HL-60/S4 (cell line): ENCODE results near the gene TLK1.
"Not testable (repeated sequence)": the region's sequence is repeated elsewhere in the genome, so short reads cannot be mapped to it uniquely, and the experiment has no call there.

Source experiments
- in situ Hi-C: fragments of 300-500 bp; cut with MboI; formaldehyde crosslinking; loops from 2 replicates; pipeline ENCODE4 v1.14.3; 2022; ENCODE audit warnings: low sequenced_read_pairs

The TLK1 gene

GRCh38 chr2:171169839-171170238, 9.1 kb upstream of the TLK1 start:
- in situ Hi-C loops, result no loop called here

- in situ Hi-C loops, result no loop called here
Measured at GRCh38 chr2:171169333-171169732, 8.6 kb upstream of the TLK1 start.

DNA sequence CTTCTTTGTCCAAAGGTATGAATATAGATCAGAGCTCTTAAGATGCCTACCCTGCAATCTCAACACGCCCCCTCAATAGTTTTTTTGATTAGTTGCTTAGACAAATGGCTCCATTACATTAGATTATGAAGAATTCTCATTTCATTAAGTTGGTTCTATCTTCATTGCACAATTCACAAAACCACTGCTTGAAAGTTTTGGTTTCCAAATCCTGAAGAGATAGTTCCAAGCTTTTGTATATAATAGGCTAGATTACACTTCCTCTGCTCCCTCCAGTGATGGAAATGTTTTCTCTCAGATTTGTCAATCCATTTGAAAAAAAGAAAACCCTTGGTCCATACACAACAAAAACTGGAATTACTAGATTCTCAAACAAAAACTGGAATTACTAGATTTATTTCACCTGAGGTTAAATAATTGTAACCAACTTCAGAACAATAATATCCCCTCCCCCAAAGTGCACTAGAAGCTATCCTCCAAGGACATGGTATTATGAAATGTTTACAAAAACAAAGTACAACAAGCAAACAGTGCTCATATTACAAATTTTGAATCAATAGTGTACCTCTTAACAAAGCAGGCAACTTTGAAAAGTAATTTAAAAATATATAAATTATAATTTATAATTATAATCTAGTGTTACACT, 6.8 kb upstream of the TLK1 start:
- in situ Hi-C loops, result no loop called here

DNA sequence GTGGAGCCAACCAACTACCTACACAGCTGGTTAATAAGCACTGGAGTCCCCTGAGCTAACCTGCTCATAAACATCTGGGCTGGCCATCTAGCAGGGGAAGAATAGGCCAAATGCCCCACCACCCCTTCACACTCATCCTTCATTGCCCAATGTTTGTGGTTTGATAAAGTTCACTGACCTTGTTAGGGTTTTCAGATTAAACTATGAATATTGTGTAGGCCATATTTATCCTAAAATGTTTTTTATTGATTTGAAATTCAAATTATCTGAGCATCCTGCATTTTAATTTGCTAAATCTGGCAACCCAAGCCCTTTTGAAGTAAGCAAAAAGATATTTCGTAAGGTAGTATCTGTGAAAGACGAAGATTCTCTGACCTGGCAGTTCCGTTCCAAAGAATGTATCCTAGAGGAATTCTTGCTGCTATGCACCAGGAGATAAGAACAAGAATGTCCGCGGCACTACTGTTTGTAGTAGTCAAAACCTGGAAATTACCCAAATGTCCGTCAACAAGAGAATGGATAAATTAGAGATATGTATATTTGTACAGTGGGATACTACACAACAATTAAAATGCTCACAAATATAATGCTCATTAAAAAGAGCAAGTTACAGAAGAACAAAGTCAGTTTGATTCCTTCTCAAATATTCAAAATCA, 5.8 kb upstream of the TLK1 start:
- in situ Hi-C loops, result no loop called here

- in situ Hi-C loops, result no loop called here
Measured at GRCh38 chr2:171165967-171166327, 5.3 kb upstream of the TLK1 start.

DNA sequence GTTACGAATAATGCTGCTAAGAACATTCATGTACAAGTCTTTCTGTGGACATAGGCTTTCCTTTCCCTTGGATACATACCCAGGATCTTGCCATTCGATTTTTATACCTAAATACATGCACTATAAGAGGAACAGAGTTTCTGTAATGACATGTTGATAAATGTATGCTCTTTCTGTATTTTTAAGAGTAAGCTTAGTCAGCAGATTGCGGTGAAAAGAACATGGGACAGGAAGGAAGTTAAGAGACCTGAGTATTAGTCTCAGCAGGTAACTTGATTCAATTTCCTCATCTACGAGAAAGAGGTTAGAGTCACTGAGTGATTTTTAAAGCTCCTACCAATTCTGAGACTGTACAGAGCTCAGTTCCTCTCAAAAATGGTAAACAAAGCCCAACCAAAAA, 2.6 kb upstream of the TLK1 start:
- in situ Hi-C loops, result no loop called here

DNA sequence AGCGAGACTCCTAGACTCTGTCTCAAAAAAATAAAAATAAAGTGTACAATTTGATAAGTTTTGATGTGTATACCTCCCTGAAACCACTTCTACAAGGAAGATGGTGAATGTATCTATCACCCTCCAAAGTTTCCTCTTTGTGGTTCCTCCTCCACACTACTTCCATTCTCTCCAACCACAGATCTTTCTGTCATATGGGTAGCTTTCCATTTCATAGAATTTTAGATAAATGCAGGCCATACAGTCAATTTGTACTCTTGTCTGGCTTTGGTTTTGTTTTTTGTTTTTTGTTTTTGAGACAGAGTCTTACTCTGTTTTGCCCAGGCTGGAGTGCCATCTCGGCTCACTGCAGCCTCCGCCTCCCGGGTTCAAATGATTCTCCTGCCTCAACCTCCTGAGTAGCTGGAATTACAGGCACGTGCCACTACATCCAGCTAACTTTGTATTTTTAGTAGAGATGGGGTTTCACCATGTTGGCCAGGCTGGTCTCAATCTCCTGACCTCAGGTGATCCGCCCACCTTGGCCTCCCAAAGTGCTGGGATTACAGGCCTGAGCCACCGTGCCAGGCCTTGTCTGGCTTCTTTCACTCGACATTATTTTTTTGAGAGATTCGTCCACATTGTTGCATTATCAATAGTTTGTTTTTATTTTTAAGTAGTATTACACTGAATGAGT, 2.0 kb upstream of the TLK1 start:
- in situ Hi-C loops, result not testable (repeated sequence)

DNA sequence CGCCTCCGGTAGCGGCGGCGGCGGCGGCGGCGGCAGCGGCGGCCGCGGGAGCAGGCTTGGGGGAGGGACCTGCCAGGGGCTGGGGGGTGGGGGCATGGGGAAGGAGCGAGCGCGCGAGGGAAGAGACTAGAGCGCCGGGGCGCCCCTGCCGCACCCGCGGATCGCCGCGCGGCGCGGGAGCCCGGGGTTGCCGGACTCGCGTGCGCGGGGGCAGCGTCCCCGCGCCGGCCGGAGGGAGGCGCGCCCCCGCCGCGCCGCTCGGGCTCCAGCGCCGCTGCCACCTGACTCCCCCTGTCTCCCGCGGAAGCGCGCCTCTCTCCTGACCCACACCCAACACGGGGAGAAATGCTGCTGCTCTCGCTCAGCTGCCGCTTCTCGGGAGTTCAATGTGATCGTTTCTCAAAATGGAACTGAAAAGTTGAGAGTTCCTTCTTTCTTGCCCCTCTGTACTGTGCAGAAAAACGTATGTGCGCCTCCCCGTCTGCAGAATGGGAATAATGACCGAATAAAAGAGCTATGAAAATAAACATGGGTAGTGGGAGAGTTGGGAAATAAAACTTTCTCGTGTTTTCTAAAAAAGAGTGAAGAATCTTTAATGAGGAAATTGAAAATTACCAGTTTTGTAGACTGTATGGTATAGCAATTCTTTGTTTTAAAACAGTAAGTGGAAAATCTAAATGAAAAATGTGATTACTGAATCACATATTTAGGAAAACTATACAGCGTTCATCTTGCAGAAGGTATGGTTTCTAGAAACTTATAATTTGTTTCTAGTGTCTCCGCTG, 455 bp upstream of the TLK1 start:
- in situ Hi-C loops, result no loop called here

DNA sequence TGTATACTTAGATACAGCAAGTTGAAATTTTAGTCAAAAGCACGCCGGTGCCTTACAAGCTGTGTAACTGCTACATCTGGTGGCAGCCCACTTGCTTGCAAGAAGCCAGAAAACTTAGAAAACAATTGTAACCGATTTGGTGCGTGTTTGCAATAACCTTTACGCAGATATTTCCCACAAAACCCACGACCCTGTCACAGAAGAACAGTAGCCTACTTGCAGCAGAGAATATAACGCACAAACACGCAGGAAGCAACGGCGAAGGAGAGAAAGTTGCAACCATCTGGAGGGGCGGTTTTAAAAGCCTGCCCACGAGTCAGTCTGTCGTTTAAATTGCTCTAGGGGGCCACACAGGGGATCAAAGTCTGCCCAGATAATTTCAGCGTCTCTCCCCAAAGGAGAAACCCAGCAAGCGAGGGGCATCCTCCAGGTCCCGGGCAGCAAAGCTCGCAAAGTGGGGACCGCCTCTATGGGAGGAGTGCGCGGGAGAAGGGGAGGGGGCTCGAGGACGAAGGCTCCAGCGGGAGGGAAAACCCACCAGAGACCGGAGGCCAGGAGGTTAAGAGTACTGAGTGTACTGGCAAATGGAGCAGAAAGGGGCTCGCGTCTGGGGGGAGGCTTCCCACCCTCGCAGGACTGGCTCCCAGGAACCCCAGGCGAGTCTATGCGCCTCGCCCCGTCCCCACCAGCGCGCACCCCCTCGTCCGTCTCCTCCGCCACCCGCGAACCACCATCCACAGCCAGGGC, 1.1 kb downstream of the TLK1 start:
- in situ Hi-C loops, result no loop called here

- in situ Hi-C loops, result no loop called here
Measured at GRCh38 chr2:171158790-171159371, 1.8 kb downstream of the TLK1 start.

DNA sequence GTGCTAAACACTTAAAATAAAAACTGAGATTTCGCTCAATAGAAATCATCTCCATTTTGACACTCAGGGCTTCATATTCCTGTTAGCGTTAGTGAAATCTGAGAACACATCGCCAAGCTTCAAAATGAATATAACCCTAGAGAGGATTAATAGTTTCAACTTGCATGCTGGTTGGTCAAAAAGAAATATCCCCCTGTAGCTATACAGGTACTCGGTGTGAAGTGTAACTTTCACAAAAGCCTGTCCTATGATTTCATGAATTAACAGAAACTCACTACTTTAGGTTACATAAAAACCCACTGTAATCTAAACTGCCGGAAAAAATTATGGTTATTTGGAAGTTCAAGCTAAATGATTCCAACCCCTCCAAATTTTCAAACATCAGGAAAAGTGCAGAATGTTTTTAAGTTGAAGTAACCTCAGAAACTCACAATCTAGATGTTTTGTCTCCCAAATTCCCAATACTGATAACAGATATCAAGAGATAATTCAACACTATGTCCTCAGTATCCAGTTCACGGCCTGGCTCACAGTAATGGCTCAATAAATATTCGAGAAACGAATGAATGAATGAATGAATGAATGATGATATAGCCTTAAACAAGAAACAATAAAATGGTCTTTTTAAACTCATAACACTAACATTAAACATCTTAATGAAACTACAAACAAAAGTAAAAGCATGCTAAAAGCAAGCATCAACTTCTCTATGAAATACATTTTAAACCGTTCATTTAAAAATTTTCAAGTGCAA, 2.5 kb downstream of the TLK1 start:
- in situ Hi-C loops, result no loop called here

DNA sequence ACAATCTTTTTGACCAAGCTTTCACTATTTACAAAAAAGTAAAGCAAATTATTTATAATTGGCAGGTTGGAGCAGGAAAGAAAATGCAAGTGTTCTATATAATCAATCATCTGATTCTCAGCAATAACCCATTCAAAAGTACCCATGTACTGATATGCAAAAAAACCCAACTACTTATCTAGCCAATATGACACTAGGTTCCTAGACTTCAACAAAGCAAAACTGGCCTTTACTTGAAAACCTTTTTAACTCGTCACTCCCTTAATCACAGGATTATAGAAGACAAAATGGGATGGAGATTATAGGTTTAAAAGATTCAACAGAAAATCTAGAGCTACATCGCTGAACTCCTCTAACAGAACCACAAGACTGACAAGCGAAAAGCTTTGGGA, 3.6 kb downstream of the TLK1 start:
- in situ Hi-C loops, result no loop called here

GRCh38 chr2:171154348-171154747, 6.3 kb downstream of the TLK1 start:
- in situ Hi-C loops, result no loop called here

DNA sequence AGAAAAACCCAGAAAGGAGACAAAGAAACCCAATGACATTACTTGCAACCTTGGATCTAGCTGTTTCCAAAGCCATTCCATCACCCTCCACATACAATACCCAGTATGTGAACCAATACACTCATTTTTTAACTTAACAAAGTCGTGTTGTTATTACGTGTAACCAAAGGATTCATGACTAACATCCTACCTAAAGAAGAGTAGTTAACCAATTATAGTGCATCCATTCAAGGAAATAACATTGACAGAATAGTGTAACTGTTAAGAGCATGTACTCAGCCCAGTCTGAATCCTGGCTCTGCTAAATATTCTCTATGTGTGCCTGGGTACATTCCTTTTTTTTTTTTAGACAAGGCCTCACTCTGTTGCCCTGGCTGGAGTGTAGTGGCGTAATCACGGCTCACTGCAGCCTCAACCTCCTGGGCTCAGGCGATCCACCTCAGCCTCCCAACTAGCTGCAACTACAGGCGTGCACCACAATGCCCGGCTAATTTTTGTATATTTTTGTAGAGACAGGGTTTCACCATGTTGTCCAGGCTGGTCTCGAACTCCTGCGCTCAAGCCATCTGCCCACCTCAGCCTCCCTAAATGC, 9.9 kb downstream of the TLK1 start:
- in situ Hi-C loops, result no loop called here

- in situ Hi-C loops, result no loop called here
Measured at GRCh38 chr2:171149986-171150693, 10.6 kb downstream of the TLK1 start.

- in situ Hi-C loops, result no loop called here
Measured at GRCh38 chr2:171149171-171149938, 11.3 kb downstream of the TLK1 start.

GRCh38 chr2:171147081-171147480, 13.6 kb downstream of the TLK1 start:
- in situ Hi-C loops, result no loop called here

DNA sequence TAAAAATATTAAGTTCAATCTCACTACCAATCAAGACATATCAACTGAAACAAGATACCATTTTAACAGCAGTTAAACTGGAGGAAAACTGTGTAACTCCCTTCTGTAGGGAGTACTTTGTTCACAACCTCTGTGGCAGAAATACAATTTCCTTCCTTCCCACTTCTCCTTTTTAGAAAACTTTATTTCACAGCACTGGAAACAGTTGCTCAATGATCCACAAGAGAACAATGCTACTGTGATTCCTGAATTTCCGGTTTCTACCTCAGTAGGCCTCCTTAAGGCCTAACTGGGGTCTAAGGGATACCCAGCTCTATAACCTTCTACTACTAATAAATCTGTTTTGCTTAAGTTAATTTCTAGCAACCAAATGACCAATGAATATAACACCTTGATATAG, 14.1 kb downstream of the TLK1 start:
- in situ Hi-C loops, result no loop called here
